Fibroblast of lung (primary cell): ENCODE results near the gene NBDY. TPM values are rescaled to one million over a fixed set of nuclear protein-coding genes. Genes with fewer than 3 reads are reported as not detected.
"Not testable (repeated sequence)": the region's sequence is repeated elsewhere in the genome, so short reads cannot be mapped to it uniquely, and the experiment has no call there.

ENCODE experiments used
- DNase-seq, 2 donors: peaks; one replicate each; pipeline versions ENCODE4 v3.0.0 to v3.0.0-alpha.2; 2010; ENCODE audit warnings: low read depth in 2 of 2
- H2AFZ ChIP-seq: 2 replicates; pipeline ENCODE4 v1.5.1; 2012; ENCODE audit warnings: low read length, control low read depth, inconsistent platforms
- H3K27ac ChIP-seq: 2 replicates; pipeline ENCODE4 v1.5.1; 2011; ENCODE audit warnings: low read length, control low read depth; ENCODE audit not compliant: insufficient read depth
- H3K27me3 ChIP-seq: 2 replicates; pipeline ENCODE4 v1.5.1; 2011; ENCODE audit warnings: mild to moderate bottlenecking, low read length; ENCODE audit not compliant: control insufficient read depth, insufficient read depth
- H3K36me3 ChIP-seq: 2 replicates; pipeline ENCODE4 v1.5.1; 2011; ENCODE audit warnings: low read length; ENCODE audit not compliant: control insufficient read depth, insufficient read depth
- H3K4me1 ChIP-seq: 2 replicates; pipeline ENCODE4 v1.5.1; 2011; ENCODE audit warnings: low read length; ENCODE audit not compliant: control insufficient read depth, insufficient read depth; ENCODE audit errors: extremely low read depth
- H3K4me2 ChIP-seq: 2 replicates; pipeline ENCODE4 v1.5.1; 2011; ENCODE audit warnings: low read length, control low read depth; ENCODE audit not compliant: insufficient read depth; ENCODE audit errors: extremely low read depth
- H3K4me3 ChIP-seq, 4 experiments: fragments of 200-600 bp in 1 of 4; sonication (generic) in 1 of 4; replicated peaks in 1 of 4; 2 replicates each; pipeline ENCODE4 v1.5.1; 2011 to 2016; ENCODE audit warnings: low read length in 4 of 4, low read depth in 3 of 4, mild to moderate bottlenecking in 3 of 4, control low read depth in 2 of 4, inconsistent platforms in 1 of 4, mixed read lengths in 1 of 4; ENCODE audit not compliant: insufficient read depth in 1 of 4; ENCODE audit errors: control extremely low read depth in 1 of 4
- H3K79me2 ChIP-seq: 2 replicates; pipeline ENCODE4 v1.5.1; 2012; ENCODE audit warnings: mild to moderate bottlenecking, low read length, inconsistent platforms; ENCODE audit not compliant: control insufficient read depth, insufficient read depth
- H3K9ac ChIP-seq: 2 replicates; pipeline ENCODE4 v1.5.1; 2011; ENCODE audit warnings: mild to moderate bottlenecking, low read length, control low read depth; ENCODE audit not compliant: insufficient read depth
- H3K9me3 ChIP-seq: 2 replicates; pipeline ENCODE4 v1.5.1; 2012; ENCODE audit warnings: low read depth, low read length; ENCODE audit not compliant: control insufficient read depth, insufficient read depth
- H4K20me1 ChIP-seq: 2 replicates; pipeline ENCODE4 v1.5.1; 2011; ENCODE audit warnings: low read length; ENCODE audit not compliant: control insufficient read depth, insufficient read depth; ENCODE audit errors: extremely low read depth
- polyA plus RNA-seq, 2 donors: library from polyadenylated mRNA; depleted of rRNA in 1 of 2; stranded (reverse) in 1 of 2; unstranded in 1 of 2; fragments of >200 nt; gene quantifications; 2 replicates each; pipeline ENCODE4 v1.2.1, GENCODE V29; 2011 to 2012; ENCODE audit warnings: missing spikeins in 1 of 2
- total RNA-seq: library from RNA; depleted of rRNA; stranded (reverse); fragments of >200 nt; gene quantifications from 2 replicates; pipeline ENCODE4 v1.2.1, GENCODE V29; 2014

The NBDY gene
- total and polyA plus RNA-seq, 2 donors (not counting 1 experiment from before 2014, with no cell fraction given) = 5.8 to 39.3 TPM

GRCh38 chrX:56772675-56773521 lies 43.9 kb downstream of the NBDY start:
- not testable (repeated sequence) for H4K20me1 ChIP-seq, H3K9me3 ChIP-seq, H3K79me2 ChIP-seq, H3K4me3 ChIP-seq, H3K27ac ChIP-seq, H3K27me3 ChIP-seq, H3K4me1 ChIP-seq, DNase-seq, H2AFZ ChIP-seq, H3K36me3 ChIP-seq, H3K9ac ChIP-seq, H3K4me2 ChIP-seq

- not testable (repeated sequence) for H3K4me2 ChIP-seq
Observed at GRCh38 chrX:56773522-56774060, 44.5 kb downstream of the NBDY start.

GRCh38 chrX:56778099-56778923 lies 49.3 kb downstream of the NBDY start:
- H3K4me1 ChIP-seq, H3K27me3 ChIP-seq, H3K79me2 ChIP-seq, H3K36me3 ChIP-seq, H2AFZ ChIP-seq, H3K4me2 ChIP-seq, H3K27ac ChIP-seq, H3K9me3 ChIP-seq, H3K9ac ChIP-seq, H3K4me3 ChIP-seq, H4K20me1 ChIP-seq, DNase-seq: not testable (repeated sequence)

More at GRCh38 chrX:56773522-56774060, 44.5 kb downstream of the NBDY start:
- not testable (repeated sequence) for H3K9ac ChIP-seq, H4K20me1 ChIP-seq, H2AFZ ChIP-seq, H3K4me1 ChIP-seq, H3K79me2 ChIP-seq, H3K27ac ChIP-seq, H3K4me3 ChIP-seq, DNase-seq, H3K36me3 ChIP-seq, H3K9me3 ChIP-seq, H3K27me3 ChIP-seq

- H3K4me2 ChIP-seq, H3K27me3 ChIP-seq, H3K4me1 ChIP-seq, H3K9me3 ChIP-seq, H3K36me3 ChIP-seq, H3K9ac ChIP-seq, H3K79me2 ChIP-seq, H2AFZ ChIP-seq, DNase-seq, H3K4me3 ChIP-seq, H4K20me1 ChIP-seq, H3K27ac ChIP-seq: not testable (repeated sequence)
Observed at GRCh38 chrX:56778924-56779468, 50.0 kb downstream of the NBDY start.

GRCh38 chrX:56780681-56781649 lies 51.9 kb downstream of the NBDY start:
- H3K9ac ChIP-seq, H4K20me1 ChIP-seq, DNase-seq: not testable (repeated sequence)

More at GRCh38 chrX:56780681-56781649, 51.9 kb downstream of the NBDY start:
- H3K9me3 ChIP-seq, H3K4me2 ChIP-seq, H3K4me1 ChIP-seq, H3K27ac ChIP-seq, H3K27me3 ChIP-seq, H3K79me2 ChIP-seq, H2AFZ ChIP-seq, H3K4me3 ChIP-seq, H3K36me3 ChIP-seq: not testable (repeated sequence)
